Type B pancreatic cell (in vitro differentiated cells): Measurements from ENCODE around the gene REN. TPM values are rescaled to one million over a fixed set of nuclear protein-coding genes. Genes with fewer than 3 reads are reported as not detected.

Experiments
- DNase-seq: peaks from one replicate; pipeline ENCODE4 v3.0.0; 2021; ENCODE audit warnings: mixed read lengths; ENCODE audit not compliant: unreplicated experiment; ENCODE audit errors: extremely low spot score
- H3K27ac Mint-ChIP-seq: 2 replicates; pipeline ENCODE4 v1.8.0; 2021; ENCODE audit warnings: mild to moderate bottlenecking, mixed read lengths
- H3K27me3 Mint-ChIP-seq: 2 replicates; pipeline ENCODE4 v1.8.0; 2021; ENCODE audit warnings: mixed read lengths
- H3K36me3 Mint-ChIP-seq: 2 replicates; pipeline ENCODE4 v1.8.0; 2021; ENCODE audit warnings: mixed read lengths
- H3K4me1 Mint-ChIP-seq: one replicate; pipeline ENCODE4 v1.8.0; 2021; ENCODE audit warnings: mixed read lengths; ENCODE audit not compliant: unreplicated experiment
- H3K4me3 Mint-ChIP-seq: 2 replicates; pipeline ENCODE4 v1.8.0; 2021; ENCODE audit warnings: mild to moderate bottlenecking, mixed read lengths
- H3K9me3 Mint-ChIP-seq: 2 replicates; pipeline ENCODE4 v1.8.0; 2021; ENCODE audit warnings: mixed read lengths
- CTCF ChIP-seq: fragments of 200-600 bp; sonication (generic); conservative IDR thresholded peaks from 2 replicates; pipeline ENCODE4 v1.5.0; 2021; ENCODE audit warnings: antibody characterized with exemption, mild to moderate bottlenecking
- total RNA-seq: library from RNA; stranded (reverse); gene quantifications from 2 replicates; pipeline ENCODE4 v1.2.1, GENCODE V29; 2021; ENCODE audit warnings: low replicate concordance

REN gene
- total RNA-seq, 1 donor from 2014 or later: 1.2 TPM

- no peak for TF ChIP-seq CTCF
- Mint-ChIP-seq H3K4me1 (no peaks in the 10 kb centered on the region), H3K9me3 (no peaks in the 10 kb centered on the region), H3K36me3 (no peaks in the 10 kb centered on the region), H3K27ac (no peak overlapping the region), H3K27me3 (peaks cover 36% of the 10 kb centered on the region), H3K4me3 (no peak overlapping the region)
- no peak for DNase-seq
These were observed 40.0 kb upstream of the REN start for GRCh38 chr1:204206121-204206520.

GRCh38 chr1:204205486-204205885 lies 39.3 kb upstream of the REN start:
- Mint-ChIP-seq H3K4me1 (no peaks in the 10 kb centered on the region), H3K4me3 (no peak overlapping the region), H3K27ac (no peak overlapping the region), H3K9me3 (no peaks in the 10 kb centered on the region), H3K27me3 (peaks cover 39% of the 10 kb centered on the region), H3K36me3 (no peaks in the 10 kb centered on the region)
- no peak for TF ChIP-seq CTCF
- no peak for DNase-seq

GRCh38 chr1:204204944-204205343 lies 38.8 kb upstream of the REN start:
- Mint-ChIP-seq H3K4me3 (no peak overlapping the region), H3K27ac (no peak overlapping the region), H3K27me3 (peaks cover 39% of the 10 kb centered on the region)

GRCh38 chr1:204203206-204203767 lies 37.1 kb upstream of the REN start:
- Mint-ChIP-seq H3K9me3 (no peaks in the 10 kb centered on the region), H3K27ac (no peak overlapping the region), H3K27me3 (peaks cover 32% of the 10 kb centered on the region), H3K36me3 (no peaks in the 10 kb centered on the region), H3K4me1 (no peaks in the 10 kb centered on the region), H3K4me3 (no peak overlapping the region)
- no peak for DNase-seq
- no peak for TF ChIP-seq CTCF

More at GRCh38 chr1:204204944-204205343, 38.8 kb upstream of the REN start:
- DNase-seq: no peak
- Mint-ChIP-seq H3K9me3 (no peaks in the 10 kb centered on the region), H3K4me1 (no peaks in the 10 kb centered on the region), H3K36me3 (no peaks in the 10 kb centered on the region)
- no peak for TF ChIP-seq CTCF

GRCh38 chr1:204202481-204202880 lies 36.3 kb upstream of the REN start:
- Mint-ChIP-seq H3K36me3 (no peaks in the 10 kb centered on the region), H3K4me3 (no peak overlapping the region), H3K27ac (no peak overlapping the region), H3K27me3 (peaks cover 33% of the 10 kb centered on the region), H3K4me1 (no peaks in the 10 kb centered on the region), H3K9me3 (no peaks in the 10 kb centered on the region)
- no peak for TF ChIP-seq CTCF
- DNase-seq: no peak
